Measurements from ENCODE around the gene ATF7IP2.
"Not testable (repeated sequence)": the region's sequence is repeated elsewhere in the genome, so short reads cannot be mapped to it uniquely, and the experiment has no call there.

Gene ATF7IP2

DNA sequence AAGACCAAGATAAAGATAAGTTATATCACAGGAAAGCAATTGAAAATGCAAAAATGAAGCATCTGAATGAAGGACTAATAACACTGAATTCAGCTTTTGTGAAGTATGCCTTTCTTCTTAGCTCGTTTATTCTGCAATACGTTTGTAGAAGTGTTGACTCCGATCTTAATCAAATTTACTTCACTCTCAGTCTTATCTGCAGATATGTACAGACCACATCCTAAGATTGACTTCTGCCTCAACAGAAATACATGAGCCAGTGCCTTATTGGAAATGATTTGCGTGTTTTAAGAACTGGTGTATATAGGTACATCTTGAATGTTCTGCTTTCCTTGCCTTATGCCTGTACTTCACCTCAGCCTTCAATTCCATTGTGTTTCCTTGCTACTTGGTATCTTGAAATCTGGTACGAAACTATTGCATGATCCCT is 1.3 kb downstream of the ATF7IP2 start:
- Histone ChIP-seq H3K27me3 (ENCODE audit: insufficient read depth, low read length) (no peaks in the 10 kb centered on the region), H3K9me3 (ENCODE audit: insufficient read depth, low read depth, low read length) (no peaks in the 10 kb centered on the region), H3K9ac (ENCODE audit: low read depth, low read length) (peak overlapping the region; percentile 82; the same call in 1 of the 2 replicates), H3K4me3 (ENCODE audit: low read length) (peak overlapping the region; percentile 94), H3K4me1 (ENCODE audit: insufficient read depth, low read length) (peaks cover 4% of the 10 kb centered on the region; the same call in 1 of the 2 replicates), H3K36me3 (ENCODE audit: insufficient read depth, low read depth, low read length) (peaks cover 18% of the 10 kb centered on the region; the same call in 1 of the 2 replicates), H3K27ac (ENCODE audit: low read length) (no peak overlapping the region)

DNA sequence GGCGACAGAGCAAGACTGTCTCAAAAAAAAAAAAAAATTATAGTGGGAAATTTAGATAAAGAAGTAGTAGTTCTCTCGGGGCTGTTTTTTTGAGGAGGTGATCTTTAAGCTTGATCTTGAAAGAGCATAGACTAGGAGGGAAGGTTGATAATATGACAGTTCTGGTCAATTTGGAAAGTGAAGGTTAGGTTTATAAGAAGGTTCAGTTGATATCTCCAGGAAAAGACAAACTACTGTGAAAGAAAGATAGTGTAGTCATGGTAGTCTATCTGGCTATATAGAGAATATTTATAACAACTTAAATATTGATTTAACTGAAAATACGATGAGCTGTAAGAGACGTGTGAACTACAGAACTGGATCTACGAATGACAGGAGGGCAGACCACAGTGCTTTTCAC is 3.1 kb downstream of the ATF7IP2 start:
- H3K9ac ChIP-seq (ENCODE audit: low read depth, low read length), result no peak overlapping the region
- peaks cover 4% of the 10 kb centered on the region; the same call in 1 of the 2 replicates for H3K4me1 ChIP-seq (ENCODE audit: insufficient read depth, low read length)
- no peaks in the 10 kb centered on the region for H3K9me3 ChIP-seq (ENCODE audit: insufficient read depth, low read depth, low read length)
- no peak overlapping the region for H3K4me3 ChIP-seq (ENCODE audit: low read length)
- H3K27me3 ChIP-seq (ENCODE audit: insufficient read depth, low read length), result no peaks in the 10 kb centered on the region
- H3K27ac ChIP-seq (ENCODE audit: low read length), result no peak overlapping the region
- peaks cover 18% of the 10 kb centered on the region; the same call in 1 of the 2 replicates for H3K36me3 ChIP-seq (ENCODE audit: insufficient read depth, low read depth, low read length)

DNA sequence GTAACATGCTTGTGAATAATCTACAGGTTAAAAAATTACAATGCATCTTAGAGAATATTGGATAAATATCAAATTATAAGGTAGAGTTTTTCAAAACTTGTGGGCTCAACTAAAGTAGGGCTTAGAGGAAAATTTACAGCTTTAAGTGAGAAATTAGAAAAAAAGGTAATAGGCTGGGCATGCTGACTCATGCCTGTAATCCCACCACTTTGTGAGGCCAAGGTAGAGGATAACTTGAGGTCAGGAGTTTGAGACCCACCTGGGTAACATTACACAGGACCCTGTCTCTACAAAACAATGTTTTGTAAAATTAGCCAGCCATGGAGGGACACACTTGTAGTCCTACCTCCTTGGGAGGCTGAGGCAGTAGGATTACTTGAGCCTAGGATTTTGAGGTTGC is 4.5 kb downstream of the ATF7IP2 start:
- peaks cover 4% of the 10 kb centered on the region; the same call in 1 of the 2 replicates for H3K4me1 ChIP-seq (ENCODE audit: insufficient read depth, low read length)
- H3K27ac ChIP-seq (ENCODE audit: low read length), result no peak overlapping the region
- H3K36me3 ChIP-seq (ENCODE audit: insufficient read depth, low read depth, low read length), result peaks cover 22% of the 10 kb centered on the region; the same call in 1 of the 2 replicates
- no peak overlapping the region for H3K4me3 ChIP-seq (ENCODE audit: low read length)
- no peaks in the 10 kb centered on the region for H3K9me3 ChIP-seq (ENCODE audit: insufficient read depth, low read depth, low read length)
- H3K9ac ChIP-seq (ENCODE audit: low read depth, low read length), result no peak overlapping the region
- H3K27me3 ChIP-seq (ENCODE audit: insufficient read depth, low read length), result no peaks in the 10 kb centered on the region

DNA sequence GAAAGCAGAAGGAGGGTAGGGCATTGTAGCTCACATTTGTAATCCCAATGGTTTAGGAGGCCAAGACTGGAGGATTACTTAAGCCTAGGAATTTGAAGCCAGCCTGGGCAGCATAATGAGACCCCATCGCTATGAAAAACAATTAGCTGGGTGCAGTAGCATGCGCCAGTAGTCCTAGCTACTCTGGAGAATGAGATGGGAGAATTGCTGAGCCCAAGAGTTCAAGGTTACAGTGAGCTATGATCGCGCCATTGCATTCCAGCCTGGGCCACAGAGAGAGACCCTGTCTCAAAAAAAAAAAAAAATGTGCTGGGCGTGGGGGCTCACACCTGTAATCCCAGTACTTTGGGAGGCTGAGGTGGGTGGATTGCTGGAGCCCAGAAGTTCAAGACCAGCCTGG is 5.0 kb downstream of the ATF7IP2 start:
- Histone ChIP-seq H3K4me3 (ENCODE audit: low read length) (no peak overlapping the region), H3K4me1 (ENCODE audit: insufficient read depth, low read length) (peaks cover 4% of the 10 kb centered on the region; the same call in 1 of the 2 replicates), H3K36me3 (ENCODE audit: insufficient read depth, low read depth, low read length) (peaks cover 22% of the 10 kb centered on the region; the same call in 1 of the 2 replicates), H3K9ac (ENCODE audit: low read depth, low read length) (no peak overlapping the region), H3K9me3 (ENCODE audit: insufficient read depth, low read depth, low read length) (no peaks in the 10 kb centered on the region), H3K27ac (ENCODE audit: low read length) (no peak overlapping the region), H3K27me3 (ENCODE audit: insufficient read depth, low read length) (no peaks in the 10 kb centered on the region)

DNA sequence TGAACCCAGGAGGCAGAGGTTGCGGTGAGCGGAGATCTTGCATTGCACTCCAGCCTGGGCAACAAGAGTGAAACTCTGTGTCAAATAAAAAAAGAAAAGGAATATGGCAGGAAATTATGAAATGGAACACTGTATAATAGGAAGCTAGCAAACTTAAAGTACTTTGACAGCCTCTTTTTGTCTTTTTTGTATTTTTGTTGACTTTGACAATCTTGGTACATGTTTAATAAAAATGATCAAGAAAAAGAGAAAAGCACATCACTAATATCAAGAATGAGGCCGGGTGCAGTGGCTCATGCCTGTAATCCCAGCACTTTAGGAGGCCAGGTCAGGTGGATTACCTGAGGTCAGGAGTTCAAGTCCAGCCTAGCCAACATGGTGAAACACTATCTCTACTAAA is 5.5 kb downstream of the ATF7IP2 start:
- Histone ChIP-seq H3K27me3 (ENCODE audit: insufficient read depth, low read length) (no peaks in the 10 kb centered on the region), H3K4me3 (ENCODE audit: low read length) (no peak overlapping the region), H3K27ac (ENCODE audit: low read length) (no peak overlapping the region), H3K36me3 (ENCODE audit: insufficient read depth, low read depth, low read length) (peaks cover 22% of the 10 kb centered on the region; the same call in 1 of the 2 replicates), H3K9me3 (ENCODE audit: insufficient read depth, low read depth, low read length) (no peaks in the 10 kb centered on the region), H3K9ac (ENCODE audit: low read depth, low read length) (no peak overlapping the region), H3K4me1 (ENCODE audit: insufficient read depth, low read length) (peaks cover 4% of the 10 kb centered on the region; the same call in 1 of the 2 replicates)

DNA sequence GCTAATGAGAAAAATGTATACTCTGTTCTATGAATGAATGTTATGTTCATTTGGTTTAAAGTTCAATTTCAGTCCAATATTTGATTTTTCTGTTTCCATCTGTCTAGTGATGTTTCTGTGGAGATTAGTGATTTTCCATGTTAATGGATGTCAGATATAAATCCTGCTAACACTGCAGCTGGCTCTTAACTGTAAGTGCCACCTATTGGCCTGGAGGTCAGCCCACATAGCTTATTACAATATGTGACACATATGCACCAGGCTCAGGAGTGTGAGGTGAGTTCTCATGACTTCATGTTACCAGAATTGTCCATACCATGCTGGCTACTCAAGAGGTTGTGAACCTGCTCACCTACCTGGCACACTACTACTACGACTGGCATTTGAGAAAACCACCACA is 17.1 kb downstream of the ATF7IP2 start:
- Histone ChIP-seq H3K4me1 (ENCODE audit: insufficient read depth, low read length) (no peaks in the 10 kb centered on the region), H3K9me3 (ENCODE audit: insufficient read depth, low read depth, low read length) (peaks cover 25% of the 10 kb centered on the region), H3K4me3 (ENCODE audit: low read length) (no peak overlapping the region), H3K27me3 (ENCODE audit: insufficient read depth, low read length) (no peaks in the 10 kb centered on the region), H3K27ac (ENCODE audit: low read length) (no peak overlapping the region), H3K9ac (ENCODE audit: low read depth, low read length) (no peak overlapping the region), H3K36me3 (ENCODE audit: insufficient read depth, low read depth, low read length) (peaks cover 12% of the 10 kb centered on the region; the same call in 1 of the 2 replicates)

DNA sequence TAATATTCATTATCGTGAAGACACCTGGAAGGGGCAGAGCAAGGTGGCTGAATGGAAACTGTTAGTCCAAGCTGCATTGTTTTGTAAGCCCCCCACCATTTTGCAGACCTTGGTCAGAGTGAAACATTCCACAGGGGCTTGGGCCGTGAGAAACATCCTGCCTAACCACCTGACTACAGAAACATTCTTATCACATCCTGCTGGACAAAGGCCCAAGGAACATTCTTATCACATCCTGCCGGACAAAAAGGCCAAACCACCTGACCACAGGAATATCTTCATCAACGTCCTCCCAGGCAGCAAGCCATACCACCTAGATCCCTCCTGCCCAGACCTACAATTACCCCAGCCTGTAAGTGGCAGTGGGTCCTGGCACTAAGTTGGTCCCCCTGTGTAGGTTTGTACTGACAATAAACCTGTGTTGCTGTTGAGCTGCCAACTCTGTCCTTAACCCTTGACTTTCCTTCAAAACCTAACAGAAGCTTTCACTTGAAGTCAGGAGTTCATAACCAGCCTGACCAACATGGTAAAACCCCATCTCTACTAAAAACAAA is 19.6 kb downstream of the ATF7IP2 start:
- Histone ChIP-seq H3K36me3 (ENCODE audit: insufficient read depth, low read depth, low read length) (peaks cover 12% of the 10 kb centered on the region; the same call in 1 of the 2 replicates), H3K27ac (ENCODE audit: low read length) (no peak overlapping the region), H3K9ac (ENCODE audit: low read depth, low read length) (no peak overlapping the region), H3K27me3 (ENCODE audit: insufficient read depth, low read length) (no peaks in the 10 kb centered on the region), H3K9me3 (ENCODE audit: insufficient read depth, low read depth, low read length) (peaks cover 46% of the 10 kb centered on the region), H3K4me3 (ENCODE audit: low read length) (no peak overlapping the region), H3K4me1 (ENCODE audit: insufficient read depth, low read length) (no peaks in the 10 kb centered on the region)

DNA sequence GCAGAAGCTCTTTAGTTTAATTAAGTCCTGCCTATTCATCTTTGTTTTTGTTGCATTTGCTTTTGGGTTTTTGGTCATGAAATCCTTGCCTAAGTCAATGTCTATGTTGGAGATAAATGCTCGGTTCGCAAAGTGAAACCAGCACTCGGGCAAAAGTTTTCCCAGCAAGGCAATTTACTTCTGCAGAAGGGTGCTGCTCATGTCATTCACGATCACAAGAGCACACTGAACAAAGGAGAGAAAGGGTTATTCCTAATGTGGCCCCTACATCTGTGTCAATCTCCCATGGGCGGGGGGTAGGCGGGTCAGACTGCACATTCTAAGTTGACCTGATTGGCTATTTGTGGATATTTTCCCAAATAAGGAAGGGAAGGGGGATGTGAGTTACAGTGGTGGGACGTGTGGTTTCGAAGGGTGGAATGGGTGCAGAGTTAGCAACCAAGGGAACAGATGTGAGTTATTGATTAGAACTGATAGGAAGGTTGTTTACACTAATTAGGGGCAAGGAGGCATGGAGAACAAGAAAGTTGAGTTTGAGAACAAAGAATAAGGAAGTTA is 23.0 kb downstream of the ATF7IP2 start:
- no peak overlapping the region for H3K4me3 ChIP-seq (ENCODE audit: low read length)
- H3K27ac ChIP-seq (ENCODE audit: low read length), result no peak overlapping the region
- H3K27me3 ChIP-seq (ENCODE audit: insufficient read depth, low read length), result no peaks in the 10 kb centered on the region
- H3K9ac ChIP-seq (ENCODE audit: low read depth, low read length), result no peak overlapping the region
- no peaks in the 10 kb centered on the region for H3K4me1 ChIP-seq (ENCODE audit: insufficient read depth, low read length)
- H3K36me3 ChIP-seq (ENCODE audit: insufficient read depth, low read depth, low read length), result peaks cover 4% of the 10 kb centered on the region; the same call in 1 of the 2 replicates
- peaks cover 56% of the 10 kb centered on the region for H3K9me3 ChIP-seq (ENCODE audit: insufficient read depth, low read depth, low read length)

DNA sequence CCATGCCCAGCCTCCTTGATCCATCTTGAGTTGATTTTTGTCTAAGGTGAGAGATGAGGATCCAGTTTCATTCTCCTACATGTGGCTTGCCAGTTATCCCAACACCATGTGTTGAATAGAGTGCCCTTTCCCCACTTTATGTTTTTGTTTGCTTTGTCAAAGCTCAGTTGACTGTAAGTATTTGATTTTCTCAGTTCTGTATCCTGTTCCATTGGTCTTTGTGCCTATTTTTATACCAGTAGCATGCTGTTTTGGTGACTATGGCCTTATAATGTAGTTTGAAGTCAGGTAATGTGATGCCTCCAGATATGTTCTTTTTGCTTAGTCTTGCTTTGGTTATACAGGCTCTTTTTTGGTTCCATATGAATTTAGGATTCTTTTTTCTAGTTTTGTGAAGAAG is 23.9 kb downstream of the ATF7IP2 start:
- peaks cover 54% of the 10 kb centered on the region for H3K9me3 ChIP-seq (ENCODE audit: insufficient read depth, low read depth, low read length)
- H3K4me3 ChIP-seq (ENCODE audit: low read length); H3K36me3 ChIP-seq (ENCODE audit: insufficient read depth, low read depth, low read length); H3K27me3 ChIP-seq (ENCODE audit: insufficient read depth, low read length); H3K4me1 ChIP-seq (ENCODE audit: insufficient read depth, low read length); H3K27ac ChIP-seq (ENCODE audit: low read length); H3K9ac ChIP-seq (ENCODE audit: low read depth, low read length): not testable (repeated sequence)

DNA sequence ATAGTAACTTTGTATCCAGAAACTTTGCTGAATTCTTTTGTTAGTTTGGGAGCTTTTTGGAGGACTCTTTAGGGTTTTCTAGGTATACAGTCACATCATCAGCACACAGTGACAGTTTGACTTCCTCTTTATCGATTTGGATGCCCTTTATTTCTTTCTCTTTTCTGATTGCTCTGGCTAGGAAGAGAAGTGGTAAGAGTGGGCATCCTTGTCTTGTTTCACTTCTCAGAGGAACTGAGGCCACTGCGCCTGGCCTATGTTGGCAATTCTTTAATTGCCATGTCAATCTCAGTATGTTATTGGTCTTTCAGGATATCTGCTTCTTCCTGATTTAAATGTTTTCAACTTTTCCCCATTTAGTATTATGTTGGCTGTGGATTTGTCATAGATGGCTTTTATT is 24.6 kb downstream of the ATF7IP2 start:
- Histone ChIP-seq H3K27me3 (ENCODE audit: insufficient read depth, low read length) (no peaks in the 10 kb centered on the region), H3K36me3 (ENCODE audit: insufficient read depth, low read depth, low read length) (peaks cover 8% of the 10 kb centered on the region; the same call in 1 of the 2 replicates), H3K27ac (ENCODE audit: low read length) (no peak overlapping the region), H3K9ac (ENCODE audit: low read depth, low read length) (no peak overlapping the region), H3K4me1 (ENCODE audit: insufficient read depth, low read length) (no peaks in the 10 kb centered on the region), H3K4me3 (ENCODE audit: low read length) (no peak overlapping the region), H3K9me3 (ENCODE audit: insufficient read depth, low read depth, low read length) (peaks cover 55% of the 10 kb centered on the region)

DNA sequence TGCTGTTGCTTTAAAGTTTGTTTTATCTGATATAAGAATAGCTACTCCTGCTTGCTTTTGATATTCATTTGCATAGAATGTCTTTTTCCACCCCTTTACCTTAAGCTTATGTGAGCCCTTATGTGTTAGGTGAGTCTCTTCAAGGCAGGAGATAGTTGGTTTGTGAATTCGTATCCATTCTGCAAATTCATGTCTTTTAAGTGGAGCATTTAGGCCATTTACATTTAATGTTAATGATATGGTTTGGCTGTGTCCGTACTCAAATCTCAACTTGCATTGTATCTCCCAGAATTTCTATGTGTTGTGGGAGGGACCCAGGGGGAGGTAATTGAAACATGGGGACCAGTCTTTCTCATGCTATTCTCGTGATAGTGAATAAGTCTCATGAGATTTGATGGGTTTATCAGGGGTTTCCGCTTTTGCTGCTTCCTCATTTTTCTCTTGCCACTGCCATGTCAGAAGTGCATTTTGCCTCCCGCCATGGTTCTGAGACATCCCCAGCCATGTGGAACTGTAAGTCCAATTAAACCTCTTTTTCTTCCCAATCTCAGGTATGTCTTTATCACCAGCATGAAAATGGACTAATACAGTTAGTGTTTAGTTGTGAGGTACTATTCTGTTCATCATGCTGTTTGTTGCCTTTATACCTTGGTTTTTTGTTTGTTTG is 27.2 kb downstream of the ATF7IP2 start:
- Histone ChIP-seq H3K9me3 (ENCODE audit: insufficient read depth, low read depth, low read length) (peaks cover 65% of the 10 kb centered on the region), H3K27me3 (ENCODE audit: insufficient read depth, low read length) (no peaks in the 10 kb centered on the region), H3K4me3 (ENCODE audit: low read length) (no peak overlapping the region)

DNA sequence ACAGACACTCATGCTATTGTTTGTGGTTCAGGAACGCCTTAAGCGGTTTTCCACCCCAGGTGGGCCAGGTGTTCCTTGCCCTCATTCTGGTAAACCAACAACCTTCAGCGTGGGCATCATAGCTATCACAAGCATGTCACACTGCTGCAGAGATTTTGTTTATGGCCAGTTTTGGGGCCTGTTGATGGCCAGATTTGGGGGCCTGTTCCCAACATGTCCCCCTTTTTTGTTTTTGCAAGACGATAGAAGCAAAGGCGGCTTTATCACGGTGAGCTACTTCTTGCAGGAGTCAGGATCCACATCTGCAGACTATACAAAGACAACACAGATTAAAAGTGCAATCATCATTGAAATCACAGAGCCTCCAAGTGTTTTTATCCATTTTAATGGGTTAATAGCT is 32.3 kb downstream of the ATF7IP2 start:
- H3K4me1 ChIP-seq (ENCODE audit: insufficient read depth, low read length); H3K9ac ChIP-seq (ENCODE audit: low read depth, low read length); H3K27me3 ChIP-seq (ENCODE audit: insufficient read depth, low read length); H3K4me3 ChIP-seq (ENCODE audit: low read length); H3K27ac ChIP-seq (ENCODE audit: low read length): not testable (repeated sequence)
- Histone ChIP-seq H3K36me3 (ENCODE audit: insufficient read depth, low read depth, low read length) (peaks cover 18% of the 10 kb centered on the region; the same call in 1 of the 2 replicates), H3K9me3 (ENCODE audit: insufficient read depth, low read depth, low read length) (peaks cover 49% of the 10 kb centered on the region)

More for the DNA sequence above, 27.2 kb downstream of the ATF7IP2 start:
- no peak overlapping the region for H3K9ac ChIP-seq (ENCODE audit: low read depth, low read length)
- H3K27ac ChIP-seq (ENCODE audit: low read length), result no peak overlapping the region
- H3K4me1 ChIP-seq (ENCODE audit: insufficient read depth, low read length), result no peaks in the 10 kb centered on the region
- H3K36me3 ChIP-seq (ENCODE audit: insufficient read depth, low read depth, low read length), result peaks cover 7% of the 10 kb centered on the region; the same call in 1 of the 2 replicates

Data from iPS-20b (cell line).